HG02970 (cell line): ENCODE data around the gene MYO7B.
"Not testable (repeated sequence)": the region's sequence is repeated elsewhere in the genome, so short reads cannot be mapped to it uniquely, and the experiment has no call there.

Experiments
- ATAC-seq: cut with Tn5 transposase; IDR thresholded peaks from one replicate; pipeline ENCODE4 v1.9.1; 2021; ENCODE audit warnings: mild to moderate bottlenecking, moderate library complexity, moderate number of reproducible peaks; ENCODE audit not compliant: unreplicated experiment, low FRiP score

MYO7B gene

GRCh38 chr2:127570282-127571250 is 35.1 kb downstream of the MYO7B start:
- ATAC-seq = no peak

- ATAC-seq = not testable (repeated sequence)
Observed at GRCh38 chr2:127572352-127572751, 36.9 kb downstream of the MYO7B start.

- ATAC-seq = no peak
Observed at GRCh38 chr2:127572841-127573240, 37.4 kb downstream of the MYO7B start.

GRCh38 chr2:127573298-127573697 is 37.8 kb downstream of the MYO7B start:
- no peak for ATAC-seq

GRCh38 chr2:127573771-127574170 is 38.3 kb downstream of the MYO7B start:
- ATAC-seq = no peak

- ATAC-seq = no peak
Observed at GRCh38 chr2:127574656-127575055, 39.2 kb downstream of the MYO7B start.

- ATAC-seq = no peak
Observed at GRCh38 chr2:127575185-127575765, 39.8 kb downstream of the MYO7B start.

GRCh38 chr2:127575941-127576432 is 40.5 kb downstream of the MYO7B start:
- ATAC-seq = no peak

- no peak for ATAC-seq
Observed at GRCh38 chr2:127576433-127577207, 41.1 kb downstream of the MYO7B start.

- ATAC-seq = no peak
Observed at GRCh38 chr2:127577208-127577475, 41.7 kb downstream of the MYO7B start.

GRCh38 chr2:127577503-127577902 is 42.0 kb downstream of the MYO7B start:
- ATAC-seq = no peak

GRCh38 chr2:127577973-127578372 is 42.5 kb downstream of the MYO7B start:
- no peak for ATAC-seq

GRCh38 chr2:127578411-127578810 is 42.9 kb downstream of the MYO7B start:
- ATAC-seq = no peak

- ATAC-seq = no peak
Observed at GRCh38 chr2:127579231-127579630, 43.7 kb downstream of the MYO7B start.

- ATAC-seq = no peak
Observed at GRCh38 chr2:127580167-127581049, 44.9 kb downstream of the MYO7B start.

GRCh38 chr2:127581050-127581345 is 45.5 kb downstream of the MYO7B start:
- ATAC-seq = no peak

GRCh38 chr2:127581516-127582490 is 46.3 kb downstream of the MYO7B start:
- ATAC-seq = no peak

GRCh38 chr2:127582863-127583861 is 47.7 kb downstream of the MYO7B start:
- ATAC-seq = no peak
